Measurements from ENCODE around the gene CCDC28B. TPM values are rescaled to one million over a fixed set of nuclear protein-coding genes. Genes with fewer than 3 reads are reported as not detected.

Gene CCDC28B
- polyA plus RNA-seq, 1 of the 3 experiments (the other 2 are of a cell fraction): 26.3 TPM

DNA sequence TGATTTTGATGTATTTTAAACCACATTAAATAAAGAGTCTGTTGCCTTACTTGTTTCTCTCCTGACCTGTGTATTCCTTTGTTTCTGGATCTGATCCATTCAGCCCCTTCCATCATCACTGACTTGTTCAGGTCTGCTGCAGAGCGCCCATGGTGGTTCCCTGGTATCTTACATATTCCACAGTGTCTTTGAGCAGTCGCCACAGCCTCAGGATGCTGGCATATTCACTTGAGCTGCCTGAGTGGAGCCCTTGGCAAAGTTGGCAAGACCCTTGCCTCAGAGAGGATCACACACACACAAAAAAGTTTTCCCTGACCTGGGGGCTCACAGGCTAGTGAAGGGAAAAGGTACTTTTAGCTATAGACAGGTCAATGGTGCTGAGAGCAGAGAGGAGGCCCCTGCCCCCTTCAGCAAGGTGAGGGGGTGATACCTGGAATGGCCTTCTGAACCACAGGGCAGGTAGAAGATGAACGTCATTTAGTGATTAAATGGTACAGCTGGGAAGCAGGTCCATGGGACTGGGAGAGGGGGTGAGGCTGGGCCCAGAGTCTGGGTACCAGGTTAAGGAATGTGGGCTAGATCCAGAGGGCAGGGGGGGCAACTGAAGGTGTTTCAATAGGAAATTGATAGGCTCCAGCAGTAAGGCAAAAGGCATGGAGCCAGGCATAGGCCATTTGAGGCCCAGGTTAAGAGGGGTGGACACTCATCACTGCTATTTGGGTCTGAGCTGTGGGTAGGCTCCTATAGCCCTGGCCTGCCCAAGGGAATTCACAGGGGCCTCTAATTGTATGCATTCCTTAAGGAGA is 2.0 kb upstream of the CCDC28B start:
- no peaks in the 10 kb centered on the region for H3K27me3 ChIP-seq (ENCODE audit: insufficient read depth)
- no peaks in the 10 kb centered on the region for H3K9me3 ChIP-seq
- no peaks in the 10 kb centered on the region for H4K20me1 ChIP-seq (ENCODE audit: insufficient read depth)
- no peak overlapping the region for H3K4me3 ChIP-seq (ENCODE audit: low read depth in 2 of 2, low read length in 1 of 2)
- no peak for DNase-seq
- H3K27ac ChIP-seq (ENCODE audit: low read depth in 2 of 2, low read length in 1 of 2): peak overlapping the region in 1 of 2 experiments; percentile 91; a peak in 2 of 4 replicates
- no peak overlapping the region for H2AFZ ChIP-seq (ENCODE audit: low read depth)
- H3K79me2 ChIP-seq (ENCODE audit: insufficient read depth): no peaks in the 10 kb centered on the region
- CTCF ChIA-PET: interaction anchor here (0.6 to 1.7 kb wide), 4 partner anchors 18 to 882 kb away, joined by 3 to 10 read pairs (median 5); no protein-coding TSS in a partner anchor
- H3K4me2 ChIP-seq: no peak overlapping the region
- POLR2A ChIA-PET: interaction anchor here (0.9 to 3.4 kb wide), 3 partner anchors 10 to 43 kb away, joined by 4 to 19 read pairs (median 5); partner anchors contain the start of genes DCDC2B and TXLNA
- WGBS (ENCODE audit: low lambda C conversion rate): 89% methylated on average over 3 of the region's 3 CpGs
- H3K4me1 ChIP-seq (ENCODE audit: control insufficient read depth in 1 of 2, insufficient read depth in 2 of 2, low read depth in 1 of 2, low read length in 1 of 2): peaks cover 22 to 30% of the 10 kb centered on the region in 2 experiments; a peak in 3 of 4 replicates
- H3K36me3 ChIP-seq (replicated peaks in 1 of 2; ENCODE audit: control insufficient read depth in 1 of 2, insufficient read depth in 2 of 2, low read length in 1 of 2): peaks cover 28 to 47% of the 10 kb centered on the region in 2 experiments
- H3K9ac ChIP-seq: no peak overlapping the region
- H3K9me2 ChIP-seq: no peaks in the 10 kb centered on the region
- peaks cover 18% of the 10 kb centered on the region for H3F3A ChIP-seq (replicated peaks; ENCODE audit: insufficient read depth)
- peak; percentile 37 for TF ChIP-seq POLR2AphosphoS5 (IDR thresholded peaks at IDR 0.05; ENCODE audit: low read depth, low read length)
- no peak for TF ChIP-seq NFIC (IDR thresholded peaks at IDR 0.05; ENCODE audit: borderline replicate concordance)
- no peak for TF ChIP-seq TCF12 (IDR thresholded peaks at IDR 0.05)

DNA sequence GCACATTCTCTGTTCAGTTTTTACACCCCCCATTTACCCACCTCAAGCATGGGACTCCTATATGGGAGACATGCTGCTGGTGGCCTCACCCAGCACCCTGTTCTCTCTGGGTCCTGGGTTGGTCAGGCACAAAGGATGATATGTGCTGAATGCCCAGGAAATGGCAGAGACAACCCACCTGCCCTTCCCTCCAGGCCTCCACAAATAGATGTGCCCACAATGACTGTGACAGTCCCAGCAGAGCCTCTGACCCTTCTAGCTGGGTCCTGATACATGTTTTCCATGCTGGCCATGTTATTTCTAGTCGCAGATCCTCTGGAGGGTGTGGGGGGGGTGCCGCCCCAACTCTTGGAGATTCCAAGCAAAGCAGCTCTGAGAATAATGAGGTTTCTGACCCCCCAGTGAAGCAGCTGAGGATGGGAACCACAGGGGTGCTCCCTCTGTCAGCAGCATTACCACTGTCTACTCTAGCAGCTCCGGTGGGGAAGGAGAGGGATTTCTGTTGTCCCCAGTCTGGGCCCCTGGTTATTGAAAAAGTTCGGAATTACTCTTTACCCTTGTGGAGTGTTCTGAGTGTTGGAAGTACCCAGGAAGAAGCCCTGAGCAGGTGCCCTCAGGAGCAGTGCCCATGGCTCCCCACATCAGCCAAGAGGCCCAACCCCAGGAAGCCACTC is 1.2 kb upstream of the CCDC28B start:
- POLR2A ChIA-PET: interaction anchor here (0.6 to 2.2 kb wide), 4 partner anchors 11 to 471 kb away, joined by 3 to 15 read pairs (median 3); partner anchors contain the start of genes DCDC2B and KPNA6
- peak overlapping the region; percentile 75 for H3K4me2 ChIP-seq

More for the DNA sequence above, 1.2 kb upstream of the CCDC28B start:
- no peak overlapping the region for H2AFZ ChIP-seq (ENCODE audit: low read depth)
- no peak overlapping the region for H3K9ac ChIP-seq
- peak overlapping the region; percentile 69 to 75; a peak in 2 of 4 replicates for H3K4me3 ChIP-seq (ENCODE audit: low read depth in 2 of 2, low read length in 1 of 2)
- no peaks in the 10 kb centered on the region for H3K27me3 ChIP-seq (ENCODE audit: insufficient read depth)
- DNase-seq: no peak
- peaks cover 22 to 30% of the 10 kb centered on the region in 2 experiments; a peak in 3 of 4 replicates for H3K4me1 ChIP-seq (ENCODE audit: control insufficient read depth in 1 of 2, insufficient read depth in 2 of 2, low read depth in 1 of 2, low read length in 1 of 2)
- H3K79me2 ChIP-seq (ENCODE audit: insufficient read depth): no peaks in the 10 kb centered on the region
- peaks cover 18% of the 10 kb centered on the region for H3F3A ChIP-seq (replicated peaks; ENCODE audit: insufficient read depth)
- 100% methylated on average over 1 of the region's 4 CpGs for WGBS (ENCODE audit: low lambda C conversion rate)
- TF ChIP-seq RFX5 (IDR thresholded peaks at IDR 0.05; ENCODE audit: low read length): no peak
- TF ChIP-seq, protein P1, sequence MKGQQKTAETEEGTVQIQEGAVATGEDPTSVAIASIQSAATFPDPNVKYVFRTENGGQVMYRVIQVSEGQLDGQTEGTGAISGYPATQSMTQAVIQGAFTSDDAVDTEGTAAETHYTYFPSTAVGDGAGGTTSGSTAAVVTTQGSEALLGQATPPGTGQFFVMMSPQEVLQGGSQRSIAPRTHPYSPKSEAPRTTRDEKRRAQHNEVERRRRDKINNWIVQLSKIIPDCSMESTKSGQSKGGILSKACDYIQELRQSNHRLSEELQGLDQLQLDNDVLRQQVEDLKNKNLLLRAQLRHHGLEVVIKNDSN (IDR thresholded peaks at IDR 0.05; ENCODE audit: borderline replicate concordance, low read depth): no peak
- TF ChIP-seq, protein P2, sequence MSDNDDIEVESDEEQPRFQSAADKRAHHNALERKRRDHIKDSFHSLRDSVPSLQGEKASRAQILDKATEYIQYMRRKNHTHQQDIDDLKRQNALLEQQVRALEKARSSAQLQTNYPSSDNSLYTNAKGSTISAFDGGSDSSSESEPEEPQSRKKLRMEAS (IDR thresholded peaks at IDR 0.05; ENCODE audit: low read depth): no peak
- no peak for TF ChIP-seq EZH2phosphoT487 (IDR thresholded peaks at IDR 0.05; ENCODE audit: borderline replicate concordance, low read depth)
- no peaks in the 10 kb centered on the region for H3K9me3 ChIP-seq
- H4K20me1 ChIP-seq (ENCODE audit: insufficient read depth): no peaks in the 10 kb centered on the region
- no peaks in the 10 kb centered on the region for H3K9me2 ChIP-seq
- peaks cover 21 to 44% of the 10 kb centered on the region in 2 experiments for H3K36me3 ChIP-seq (replicated peaks in 1 of 2; ENCODE audit: control insufficient read depth in 1 of 2, insufficient read depth in 2 of 2, low read length in 1 of 2)
- CTCF ChIA-PET: interaction anchor here (0.6 to 2.0 kb wide), 3 partner anchors 13 to 882 kb away, joined by 3 to 10 read pairs (median 6); no protein-coding TSS in a partner anchor
- H3K27ac ChIP-seq (ENCODE audit: low read depth in 2 of 2, low read length in 1 of 2): peak overlapping the region; percentile 77 to 91; a peak in 3 of 4 replicates

Data from SK-N-SH (cell line).